IMR-90 (cell line): Measurements from ENCODE around the gene VPS37C. TPM values are rescaled to one million over a fixed set of nuclear protein-coding genes. Genes with fewer than 3 reads are reported as not detected.
A peak's percentile ranks its signal among the peaks of the same experiment; 100 is the strongest.

Experiments
- ATAC-seq: fragments of 200-7000 bp; cut with Tn5 transposase; 2 replicates; pipeline ENCODE4 v1.9.1; 2020; ENCODE audit warnings: low read depth, mild to moderate bottlenecking, moderate library complexity
- BruUV-seq: library from RNA; stranded (reverse); fragments of 400-500 nt; replicated peaks from 2 replicates; lab custom pipeline; 2021; lab: Mats Ljungman, UMichigan
- CTCF ChIA-PET: fragments of 300-600 bp; formaldehyde crosslinking; extraction: SDS; loops from one replicate; lab custom pipeline; 2021; ENCODE audit warnings: antibody characterized with exemption; lab: Yijun Ruan, JAX
- POLR2A ChIA-PET: fragments of 300-600 bp; sonication (Branson Sonifier 250); formaldehyde crosslinking; loops from one replicate; lab custom pipeline; 2022; ENCODE audit warnings: antibody characterized with exemption; ENCODE audit not compliant: unreplicated experiment; lab: Charles Lee
- DNase-seq: peaks from one replicate; pipeline ENCODE4 v3.0.0; 2013
- H2AFZ ChIP-seq: replicated peaks from 2 replicates; pipeline ENCODE3; 2013; ENCODE audit warnings: low read length, mild to moderate bottlenecking; ENCODE audit not compliant: poor library complexity
- H2AK5ac ChIP-seq: 2 replicates; pipeline ENCODE4 v1.6.1; 2013; ENCODE audit warnings: low read depth, low read length, inconsistent platforms
- H2AK9ac ChIP-seq: replicated peaks from 2 replicates; pipeline ENCODE3; 2013; ENCODE audit warnings: mild to moderate bottlenecking, low read depth, low read length, moderate library complexity; ENCODE audit not compliant: poor library complexity
- H2BK120ac ChIP-seq: 2 replicates; pipeline ENCODE4 v1.6.1; 2013; ENCODE audit warnings: low read depth, low read length, inconsistent platforms
- H2BK15ac ChIP-seq: 3 replicates; pipeline ENCODE4 v1.6.1; 2013; ENCODE audit warnings: low read depth, low read length, inconsistent platforms
- H2BK20ac ChIP-seq: 2 replicates; pipeline ENCODE4 v1.6.1; 2013; ENCODE audit warnings: low read depth, mild to moderate bottlenecking, inconsistent platforms, low read length, moderate library complexity
- H2BK5ac ChIP-seq: 2 replicates; pipeline ENCODE4 v1.6.1; 2013; ENCODE audit warnings: mild to moderate bottlenecking, low read depth, low read length, inconsistent platforms; ENCODE audit not compliant: poor library complexity, severe bottlenecking
- H3K14ac ChIP-seq: replicated peaks from 2 replicates; pipeline ENCODE4 v1.6.1; 2013; ENCODE audit warnings: low read depth, low read length, inconsistent platforms
- H3K18ac ChIP-seq: 2 replicates; pipeline ENCODE4 v1.6.1; 2013; ENCODE audit warnings: low read depth, low read length, control low read depth
- H3K23ac ChIP-seq: 2 replicates; pipeline ENCODE4 v1.6.1; 2013; ENCODE audit warnings: low read depth, low read length, inconsistent platforms
- H3K27ac ChIP-seq: 2 replicates; pipeline ENCODE4 v1.5.1; 2013; ENCODE audit warnings: mild to moderate bottlenecking, control low read depth, low read length; ENCODE audit not compliant: insufficient read depth
- H3K27me3 ChIP-seq: 2 replicates; pipeline ENCODE4 v1.6.1; 2013; ENCODE audit warnings: low read length; ENCODE audit not compliant: control insufficient read depth, insufficient read depth
- H3K36me3 ChIP-seq: 2 replicates; pipeline ENCODE4 v1.6.1; 2013; ENCODE audit warnings: low read length, mixed read lengths; ENCODE audit not compliant: control insufficient read depth, insufficient read depth
- H3K4ac ChIP-seq: 2 replicates; pipeline ENCODE4 v1.6.1; 2013; ENCODE audit warnings: low read depth, low read length, inconsistent platforms
- H3K4me1 ChIP-seq: 2 replicates; pipeline ENCODE4 v1.6.1; 2013; ENCODE audit warnings: low read length, mixed read lengths; ENCODE audit not compliant: control insufficient read depth, insufficient read depth
- H3K4me2 ChIP-seq: 2 replicates; pipeline ENCODE4 v1.6.1; 2013; ENCODE audit warnings: low read depth, mild to moderate bottlenecking, control low read depth, low read length, moderate library complexity
- H3K4me3 ChIP-seq: 2 replicates; pipeline ENCODE4 v1.5.1; 2013; ENCODE audit warnings: low read depth, mild to moderate bottlenecking, control low read depth, low read length, moderate library complexity; ENCODE audit not compliant: insufficient read depth
- H3K56ac ChIP-seq: 2 replicates; pipeline ENCODE4 v1.6.1; 2013; ENCODE audit warnings: low read length, inconsistent platforms; ENCODE audit not compliant: insufficient read depth; ENCODE audit errors: extremely low read depth
- H3K79me1 ChIP-seq, 2 experiments: 2 replicates each; pipeline ENCODE4 v1.6.1; 2013; ENCODE audit warnings: low read length in 2 of 2, inconsistent platforms in 1 of 2, low read depth in 1 of 2
- H3K9ac ChIP-seq: 2 replicates; pipeline ENCODE4 v1.6.1; 2013; ENCODE audit warnings: low read depth, low read length, control low read depth
- H3K9me1 ChIP-seq: 2 replicates; pipeline ENCODE4 v1.6.1; 2013; ENCODE audit warnings: low read length, inconsistent platforms; ENCODE audit not compliant: insufficient read depth
- H3K9me3 ChIP-seq: 2 replicates; pipeline ENCODE4 v1.6.1; 2013; ENCODE audit warnings: low read length; ENCODE audit not compliant: control insufficient read depth, insufficient read depth
- H4K20me1 ChIP-seq: 2 replicates; pipeline ENCODE4 v1.6.1; 2013; ENCODE audit warnings: low read length, inconsistent platforms; ENCODE audit not compliant: insufficient read depth
- H4K5ac ChIP-seq: 2 replicates; pipeline ENCODE4 v1.6.1; 2013; ENCODE audit warnings: mild to moderate bottlenecking, low read depth, low read length, control low read depth
- H4K8ac ChIP-seq, 2 experiments: 2 replicates each; pipeline ENCODE4 v1.6.1; 2013; ENCODE audit warnings: low read depth in 2 of 2, low read length in 2 of 2, control low read depth in 1 of 2, inconsistent platforms in 1 of 2
- H4K91ac ChIP-seq: 2 replicates; pipeline ENCODE4 v1.6.1; 2013; ENCODE audit warnings: low read depth, low read length, inconsistent platforms; ENCODE audit not compliant: insufficient read depth
- BHLHE40 ChIP-seq: fragments of 150-350 bp; IDR thresholded peaks from 2 replicates; pipeline ENCODE4 v1.6.1; 2016; ENCODE audit warnings: mild to moderate bottlenecking, low read depth, low read length
- CHD1 ChIP-seq: IDR thresholded peaks from 2 replicates; pipeline ENCODE4 v1.6.1; 2012; ENCODE audit warnings: low read depth, low read length, improper control_type of control experiment
- ELK1 ChIP-seq: fragments of 150-350 bp; IDR thresholded peaks from 2 replicates; pipeline ENCODE4 v1.6.1; 2016; ENCODE audit warnings: low read depth, mild to moderate bottlenecking, low read length, moderate library complexity, borderline replicate concordance
- FOS ChIP-seq: fragments of 150-350 bp; IDR thresholded peaks from 2 replicates; pipeline ENCODE4 v1.6.1; 2016; ENCODE audit warnings: low read depth, low read length
- MAZ ChIP-seq: IDR thresholded peaks from 2 replicates; pipeline ENCODE4 v1.6.1; 2012; ENCODE audit warnings: low read depth, mild to moderate bottlenecking, low read length, improper control_type of control experiment, moderate library complexity, borderline replicate concordance
- MXI1 ChIP-seq: IDR thresholded peaks from 2 replicates; pipeline ENCODE4 v1.6.1; 2012; ENCODE audit warnings: low read depth, mild to moderate bottlenecking, low read length, moderate library complexity, borderline replicate concordance
- POLR2A ChIP-seq: IDR thresholded peaks from 2 replicates; pipeline ENCODE4 v1.6.1; 2012; ENCODE audit warnings: mild to moderate bottlenecking, low read depth, low read length
- RFX5 ChIP-seq: IDR thresholded peaks from 2 replicates; pipeline ENCODE4 v1.8.0; 2012; ENCODE audit warnings: low read depth, mild to moderate bottlenecking, low read length, moderate library complexity
- USF2 ChIP-seq: fragments of 150-350 bp; IDR thresholded peaks from 2 replicates; pipeline ENCODE4 v1.6.1; 2017; ENCODE audit warnings: mild to moderate bottlenecking, antibody characterized with exemption, low read length, low read depth
- WGBS, 2 experiments: methylation state at CpG; one replicate each; pipeline versions ENCODE4 v1.1.5 to v1.1.7; 2013; ENCODE audit warnings: missing lambda C conversion rate in 2 of 2; ENCODE audit not compliant: insufficient read length in 1 of 2; ENCODE audit errors: extremely low coverage in 2 of 2; 5-methylcytosine and 5-hydroxymethylcytosine counted together
- dilution Hi-C: fragments of 300-500 bp; cut with HindIII; formaldehyde crosslinking; loops from one replicate; pipeline ENCODE4 v1.14.3; 2018; ENCODE audit warnings: low sequenced_read_pairs; ENCODE audit not compliant: unreplicated experiment
- in situ Hi-C: fragments of 300-500 bp; cut with MboI; formaldehyde crosslinking; loops from 3 replicates; pipeline ENCODE4 v1.14.3; 2019; ENCODE audit warnings: low sequenced_read_pairs, inconsistent platforms, mixed read lengths
- intact Hi-C: fragments of 100-400 bp; cut with micrococcal nuclease; formaldehyde crosslinking; loops from 2 replicates; pipeline ENCODE4 v1.10.0; 2022
- polyA plus RNA-seq, 3 experiments: library from polyadenylated mRNA; depleted of rRNA; stranded (reverse); fragments of >200 nt; gene quantifications; 2 replicates each; pipeline ENCODE4 v1.2.3, GENCODE V29; 2012; ENCODE audit warnings: low replicate concordance in 1 of 3
- total RNA-seq: library from RNA; depleted of rRNA; stranded (reverse); fragments of >200 nt; gene quantifications from 2 replicates; pipeline ENCODE4 v1.2.3, GENCODE V29; 2012

The VPS37C gene
- total and polyA plus RNA-seq, 2 of the 4 experiments (the other 2 are of a cell fraction) = 3.2 to 13.2 TPM

GRCh38 chr11:61162092-61162941, 1.1 kb upstream of the VPS37C start:
- Histone ChIP-seq H3K56ac (peak overlapping the region; percentile 63), H3K18ac (no peak overlapping the region), H4K20me1 (no peaks in the 10 kb centered on the region), H3K27ac (no peak overlapping the region), H2BK20ac (no peak overlapping the region), H3K4ac (peak overlapping the region; percentile 89; the same call in 1 of the 2 replicates), H3K36me3 (no peaks in the 10 kb centered on the region), H4K91ac (no peak overlapping the region), H2AK9ac (peak overlapping the region; percentile 38), H3K27me3 (no peaks in the 10 kb centered on the region), H2BK5ac (no peak overlapping the region), H3K14ac (peak overlapping the region; percentile 95), H3K9me1 (peaks cover 13% of the 10 kb centered on the region), H3K79me1 (peaks cover 18 to 38% of the 10 kb centered on the region in 2 experiments), H2AFZ (peak overlapping the region; percentile 54), H2BK120ac (no peak overlapping the region), H3K9me3 (no peaks in the 10 kb centered on the region), H3K4me1 (peaks cover 9% of the 10 kb centered on the region), H3K4me3 (peak overlapping the region; percentile 82), H2AK5ac (no peak overlapping the region), H2BK15ac (no peak overlapping the region), H3K9ac (peak overlapping the region; percentile 89; the same call in 1 of the 2 replicates), H3K23ac (peak overlapping the region; percentile 77; the same call in 1 of the 2 replicates), H4K8ac (peak overlapping the region; percentile 94 to 98), H4K5ac (no peak overlapping the region; the same call in 1 of the 2 replicates), H3K4me2 (peak overlapping the region; percentile 97)
- intact Hi-C loops (no loop called here), in situ Hi-C loops (no loop called here), dilution Hi-C loops (no loop called here)
- DNase-seq (peak; percentile 44), ATAC-seq (no peak)
- POLR2A ChIA-PET = no interaction called here
- CTCF ChIA-PET = no interaction called here
- 17% methylated on average over 1 of the region's 8 CpGs; no CpG with 5 or more reads in 1 of the 2 experiments for WGBS, 2 experiments
- BruUV-seq = no TSS peak
- TF ChIP-seq MAZ (no peak), FOS (no peak), MXI1 (no peak), ELK1 (no peak), POLR2A (no peak), USF2 (no peak), RFX5 (no peak), BHLHE40 (no peak), CHD1 (no peak)
